SHP77 (cell line): ENCODE results near the gene NRG2.

Experiments
- DNase-seq, 2 experiments: peaks; one replicate each; lab custom pipeline; 2025; lab: John Stamatoyannopoulos, UW

NRG2 gene

GRCh38 chr5:140040358-140040757 is 2.7 kb downstream of the NRG2 start:
- no peak for DNase-seq

GRCh38 chr5:140039561-140039960 is 3.5 kb downstream of the NRG2 start:
- no peak for DNase-seq

GRCh38 chr5:140038373-140038957 is 4.6 kb downstream of the NRG2 start:
- DNase-seq, result no peak

GRCh38 chr5:140037012-140037411 is 6.1 kb downstream of the NRG2 start:
- no peak for DNase-seq

GRCh38 chr5:140035881-140036280 is 7.2 kb downstream of the NRG2 start:
- DNase-seq, result no peak

- no peak for DNase-seq
Measured at GRCh38 chr5:140033037-140033760, 9.9 kb downstream of the NRG2 start.

- DNase-seq, result no peak
Measured at GRCh38 chr5:140032296-140032695, 10.8 kb downstream of the NRG2 start.

GRCh38 chr5:140027807-140028206 is 15.3 kb downstream of the NRG2 start:
- no peak for DNase-seq

- DNase-seq, result no peak
Measured at GRCh38 chr5:140025736-140026135, 17.4 kb downstream of the NRG2 start.

- no peak for DNase-seq
Measured at GRCh38 chr5:140024928-140025327, 18.2 kb downstream of the NRG2 start.

- DNase-seq, result no peak
Measured at GRCh38 chr5:140023611-140024191, 19.4 kb downstream of the NRG2 start.

GRCh38 chr5:140020601-140021177 is 22.4 kb downstream of the NRG2 start:
- no peak for DNase-seq

GRCh38 chr5:140018920-140019644 is 24.0 kb downstream of the NRG2 start:
- DNase-seq, result no peak

- no peak for DNase-seq
Measured at GRCh38 chr5:140018517-140018916, 24.6 kb downstream of the NRG2 start.

GRCh38 chr5:140018096-140018481 is 25.0 kb downstream of the NRG2 start:
- no peak for DNase-seq

- no peak for DNase-seq
Measured at GRCh38 chr5:140017397-140018095, 25.6 kb downstream of the NRG2 start.

- DNase-seq, result no peak
Measured at GRCh38 chr5:140015706-140016105, 27.4 kb downstream of the NRG2 start.

- no peak for DNase-seq
Measured at GRCh38 chr5:140014751-140015150, 28.3 kb downstream of the NRG2 start.

- no peak for DNase-seq
Measured at GRCh38 chr5:140013536-140013935, 29.6 kb downstream of the NRG2 start.

GRCh38 chr5:140012443-140012842 is 30.7 kb downstream of the NRG2 start:
- DNase-seq, result no peak

GRCh38 chr5:140011297-140011802 is 31.7 kb downstream of the NRG2 start:
- no peak for DNase-seq

- no peak for DNase-seq
Measured at GRCh38 chr5:140010798-140011197, 32.3 kb downstream of the NRG2 start.
